GM21723 (cell line): ENCODE results near the gene NLRP5.
"Not testable (repeated sequence)": the region's sequence is repeated elsewhere in the genome, so short reads cannot be mapped to it uniquely, and the experiment has no call there.

Experiments
- ATAC-seq: cut with Tn5 transposase; IDR thresholded peaks from one replicate; pipeline ENCODE4 v1.9.1; 2021; ENCODE audit warnings: mild to moderate bottlenecking, moderate library complexity; ENCODE audit not compliant: unreplicated experiment

NLRP5 gene

DNA sequence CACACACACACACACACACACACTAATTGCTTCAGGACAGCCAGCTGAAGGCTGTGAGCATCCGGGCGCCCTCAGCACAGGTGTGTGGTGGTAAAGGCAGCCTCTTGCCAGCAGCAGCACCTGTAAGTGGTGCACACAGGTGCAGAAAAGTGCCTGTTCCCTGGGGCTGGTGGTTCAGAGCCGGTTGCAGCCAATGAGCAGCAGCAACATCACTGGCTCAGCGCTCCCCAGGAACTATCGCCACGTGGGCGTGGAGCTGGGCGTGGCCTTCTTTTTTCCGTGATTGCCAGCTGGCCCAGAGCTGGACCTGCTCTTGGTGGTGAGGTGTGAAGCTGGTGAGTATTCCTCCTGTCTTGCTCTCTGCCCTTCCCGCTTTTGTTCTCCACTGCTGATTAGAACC is at the start of gene NLRP5:
Gene NLRP5 (plus strand): TSS at position 289 of the 400 bp plus-strand sequence.
- ATAC-seq: no peak

DNA sequence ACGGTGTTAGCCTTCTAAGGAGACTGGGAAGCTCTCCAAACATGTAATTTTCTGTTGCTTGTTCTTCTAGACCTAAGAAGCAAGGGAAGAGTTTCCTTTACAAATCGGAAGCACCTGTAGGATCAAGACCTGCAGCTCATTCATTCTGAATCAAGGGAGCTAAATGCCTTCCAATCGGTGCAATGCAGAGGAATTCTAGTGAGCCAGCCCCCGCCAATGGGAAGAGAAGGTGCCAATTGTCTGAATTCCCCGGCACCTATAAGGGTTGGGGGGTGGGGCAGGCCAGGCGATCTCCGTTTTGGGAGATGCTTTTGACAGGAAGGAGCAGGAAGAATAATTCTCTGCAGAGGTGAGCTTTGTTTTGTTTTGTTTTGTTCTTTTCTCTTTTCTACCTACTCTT is 47.4 kb upstream of the NLRP5 start:
- no peak for ATAC-seq

- no peak for ATAC-seq
Measured at GRCh38 chr19:55940306-55940705, 46.3 kb upstream of the NLRP5 start.

DNA sequence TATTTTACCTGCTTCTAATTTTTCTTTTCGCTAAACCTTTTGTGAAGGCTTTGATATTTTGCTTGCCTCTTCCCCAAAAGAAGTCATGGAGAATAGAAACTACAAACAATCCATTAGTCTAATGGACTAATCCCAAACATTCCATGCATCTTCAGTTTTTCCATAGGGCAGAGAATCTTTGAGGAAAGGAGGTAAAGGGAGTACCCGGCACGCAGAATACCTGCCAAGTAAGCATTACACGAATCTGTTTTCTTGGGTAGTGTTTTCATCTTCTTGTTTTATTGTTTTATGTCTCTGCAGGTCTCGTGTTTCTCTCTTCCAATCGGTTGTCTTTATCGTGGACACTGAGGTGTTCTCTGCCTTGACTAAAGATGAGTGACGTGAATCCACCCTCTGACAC is 39.0 kb upstream of the NLRP5 start, which contains the start of gene NLRP8:
Gene NLRP8 (plus strand): TSS at position 301 of the 400 bp plus-strand sequence.
- no peak for ATAC-seq

DNA sequence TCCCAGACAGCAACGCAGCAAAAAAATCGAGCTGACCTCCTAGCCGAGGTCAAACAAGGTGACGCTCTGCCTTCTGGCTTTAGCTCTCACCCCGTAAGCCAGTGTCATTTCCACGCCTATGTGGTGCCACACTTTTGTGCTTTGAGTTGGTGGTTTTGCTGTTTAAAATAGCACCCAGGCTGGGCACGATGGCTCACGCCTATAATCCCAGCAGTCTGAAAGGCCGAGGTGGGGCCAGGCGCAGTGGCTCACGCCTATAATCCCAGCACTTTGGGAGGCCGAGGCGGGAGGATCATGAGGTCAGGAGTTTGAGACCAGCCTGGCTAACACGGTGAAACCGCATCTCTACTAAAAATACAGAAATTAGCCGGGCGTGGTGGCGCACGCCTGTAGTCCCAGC is 36.0 kb upstream of the NLRP5 start:
- ATAC-seq: not testable (repeated sequence)

DNA sequence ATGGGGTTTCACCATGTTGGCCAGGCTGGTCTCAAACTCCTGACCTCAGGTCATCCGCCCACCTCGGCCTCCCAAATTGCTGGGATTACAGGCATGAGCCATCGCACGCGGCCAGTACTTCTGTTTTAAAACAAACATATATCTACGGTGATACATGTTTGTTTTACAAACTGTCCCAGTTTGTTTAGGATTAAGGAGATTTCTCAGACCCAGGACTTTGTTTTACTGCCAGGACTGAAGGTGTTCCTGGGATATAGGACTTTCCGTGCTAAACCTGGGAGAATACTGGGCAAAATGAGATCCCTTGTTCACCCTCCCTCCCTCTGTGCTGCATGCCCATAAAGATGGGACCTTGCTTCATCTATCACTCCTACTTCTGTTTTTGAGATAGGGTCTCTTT is 30.1 kb upstream of the NLRP5 start:
- ATAC-seq: no peak

DNA sequence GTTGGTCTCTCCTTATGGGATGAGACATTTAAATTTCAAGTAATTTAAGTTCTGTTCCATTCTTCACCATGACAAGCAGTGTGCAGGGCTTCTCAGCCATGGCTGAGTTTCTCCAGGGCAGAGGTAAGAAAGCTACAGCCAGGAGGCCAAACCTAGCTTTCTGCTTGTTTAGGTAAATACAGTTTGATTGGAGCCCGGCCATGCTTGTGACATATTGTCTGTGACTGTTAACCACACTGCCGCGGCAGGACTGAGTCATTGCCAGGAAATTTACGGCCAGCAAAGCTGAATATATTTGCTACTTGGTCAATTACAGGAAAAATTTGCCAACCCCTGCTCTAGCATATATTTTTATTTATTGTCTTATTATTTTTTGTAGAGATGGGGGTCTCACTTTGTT is 28.2 kb upstream of the NLRP5 start:
- ATAC-seq: no peak

DNA sequence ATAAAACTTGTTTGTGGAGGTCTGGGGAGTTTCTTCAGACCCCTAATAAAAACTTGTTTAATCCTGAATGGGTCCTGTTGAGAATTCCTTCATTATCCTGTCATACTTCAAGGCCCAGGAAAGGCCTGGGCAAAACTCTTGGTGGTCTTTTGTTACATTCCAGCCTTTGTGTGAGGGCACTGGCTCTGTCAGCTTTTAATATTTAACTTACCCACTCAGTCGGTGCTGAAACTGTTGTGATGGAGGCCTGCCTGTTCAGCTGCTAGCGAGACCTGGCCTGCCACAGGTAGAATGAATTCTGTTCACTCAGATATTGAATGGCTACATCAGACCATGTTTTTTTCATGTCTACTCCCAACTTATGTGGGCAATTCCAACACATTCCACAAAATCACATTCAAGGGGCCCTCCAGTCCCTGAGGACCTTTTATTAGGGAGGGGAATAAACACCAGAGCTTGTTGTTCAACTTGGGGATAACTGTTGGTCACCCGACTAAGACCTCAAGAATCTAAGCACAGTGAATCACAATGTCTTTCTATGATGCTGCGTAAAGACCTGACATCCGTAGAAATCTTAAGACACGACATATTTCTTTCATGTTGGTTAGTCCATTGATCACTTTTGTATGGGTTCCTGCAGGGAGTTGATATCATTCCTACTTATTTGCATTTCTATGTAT is 26.4 kb upstream of the NLRP5 start:
- ATAC-seq: no peak

DNA sequence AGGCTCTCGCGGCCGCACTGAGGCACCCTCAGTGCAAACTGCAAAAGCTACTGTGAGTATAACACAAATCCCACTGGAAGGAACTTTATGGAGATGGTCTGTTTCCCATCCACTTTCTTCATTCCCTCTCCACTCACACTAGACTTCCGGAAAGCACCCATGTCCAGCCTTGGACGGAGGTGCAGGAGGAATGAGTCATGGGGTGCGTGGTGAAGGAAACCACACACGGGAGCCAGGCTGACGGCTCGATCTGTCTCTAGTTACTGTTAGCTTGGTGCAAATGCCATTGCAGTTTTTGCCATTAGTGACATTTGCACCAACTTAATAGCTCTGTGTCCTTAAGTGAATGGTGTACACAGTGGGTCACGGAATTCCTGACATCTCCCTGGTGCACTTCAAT is 24.4 kb upstream of the NLRP5 start:
- ATAC-seq: no peak

GRCh38 chr19:55973982-55974381 is 12.6 kb upstream of the NLRP5 start:
- no peak for ATAC-seq

GRCh38 chr19:55980415-55980814 is 6.2 kb upstream of the NLRP5 start:
- ATAC-seq: no peak

GRCh38 chr19:55985254-55985653 is 1.3 kb upstream of the NLRP5 start:
- no peak for ATAC-seq

DNA sequence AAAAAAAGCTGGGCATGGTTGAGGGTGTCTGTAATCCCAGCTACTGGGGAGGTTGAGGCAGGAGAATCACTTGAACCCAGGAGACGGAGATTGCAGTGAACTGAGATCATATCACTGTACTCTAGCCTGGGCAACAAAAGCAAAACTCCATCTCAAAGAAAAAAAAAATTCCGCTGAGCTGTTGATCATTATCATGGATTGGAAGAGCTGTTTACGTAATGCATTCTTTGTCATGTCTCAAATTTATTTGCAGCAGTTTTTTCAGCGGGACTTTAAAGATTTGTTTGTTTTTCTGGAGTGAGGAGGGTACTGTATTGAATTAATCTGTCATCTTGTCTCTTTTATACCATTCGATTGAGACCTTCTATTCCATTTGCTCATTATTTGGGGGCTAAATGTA is 4.3 kb downstream of the NLRP5 start:
- no peak for ATAC-seq

- no peak for ATAC-seq
Measured at GRCh38 chr19:55993492-55993891, 6.9 kb downstream of the NLRP5 start.

DNA sequence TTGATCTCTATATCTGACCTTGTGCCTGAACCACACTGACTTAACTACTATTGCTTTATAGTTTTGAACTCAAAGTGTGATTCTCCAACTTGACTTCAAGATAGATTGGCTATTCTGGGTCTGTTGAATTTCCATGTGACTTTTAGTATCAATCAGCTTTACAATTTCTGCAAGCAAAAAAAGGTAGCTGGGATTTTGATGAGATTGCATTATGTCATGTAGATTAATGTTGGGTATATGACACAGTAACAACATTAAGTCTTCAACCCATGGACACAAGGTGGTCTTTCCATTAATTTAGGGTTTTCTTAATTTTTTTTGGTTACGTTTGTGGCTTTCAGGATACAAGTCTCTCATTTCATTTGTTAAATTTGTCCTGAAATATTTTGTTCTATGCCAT is 28.2 kb downstream of the NLRP5 start:
- no peak for ATAC-seq

DNA sequence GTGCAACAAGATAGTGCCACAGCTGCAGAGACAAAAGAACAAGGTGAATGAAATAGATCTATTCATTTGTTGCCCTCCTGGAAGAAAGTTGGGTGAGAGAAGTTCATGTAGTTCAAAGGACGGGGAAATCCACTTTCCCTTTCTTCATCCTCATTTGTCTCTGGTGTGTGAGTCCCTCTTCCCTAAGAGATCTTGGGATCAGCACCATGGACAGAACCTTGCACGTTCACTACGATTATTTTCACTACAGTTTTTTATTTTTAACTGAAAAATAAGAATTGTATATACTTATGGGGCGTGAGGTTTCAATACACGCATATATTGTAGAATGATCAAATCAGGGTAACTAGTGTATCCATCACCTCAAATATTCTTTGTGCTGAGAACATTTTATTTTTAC is 29.2 kb downstream of the NLRP5 start:
- ATAC-seq: no peak

- not testable (repeated sequence) for ATAC-seq
Measured at GRCh38 chr19:56019325-56019724, 32.8 kb downstream of the NLRP5 start.

- ATAC-seq: not testable (repeated sequence)
Measured at GRCh38 chr19:56020355-56020975, 33.9 kb downstream of the NLRP5 start.

DNA sequence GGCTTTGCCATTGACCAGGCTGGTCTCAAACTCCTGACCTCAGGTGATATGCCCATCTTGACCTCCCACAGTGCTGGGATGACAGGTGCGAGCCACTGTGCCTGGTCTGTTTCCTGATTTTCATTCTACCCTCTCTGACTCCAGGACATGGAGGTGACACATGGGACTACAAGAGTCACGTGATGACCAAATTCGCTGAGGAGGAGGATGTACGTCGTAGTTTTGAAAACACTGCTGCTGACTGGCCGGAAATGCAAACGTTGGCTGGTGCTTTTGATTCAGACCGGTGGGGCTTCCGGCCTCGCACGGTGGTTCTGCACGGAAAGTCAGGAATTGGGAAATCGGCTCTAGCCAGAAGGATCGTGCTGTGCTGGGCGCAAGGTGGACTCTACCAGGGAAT is 40.2 kb downstream of the NLRP5 start:
- no peak for ATAC-seq

DNA sequence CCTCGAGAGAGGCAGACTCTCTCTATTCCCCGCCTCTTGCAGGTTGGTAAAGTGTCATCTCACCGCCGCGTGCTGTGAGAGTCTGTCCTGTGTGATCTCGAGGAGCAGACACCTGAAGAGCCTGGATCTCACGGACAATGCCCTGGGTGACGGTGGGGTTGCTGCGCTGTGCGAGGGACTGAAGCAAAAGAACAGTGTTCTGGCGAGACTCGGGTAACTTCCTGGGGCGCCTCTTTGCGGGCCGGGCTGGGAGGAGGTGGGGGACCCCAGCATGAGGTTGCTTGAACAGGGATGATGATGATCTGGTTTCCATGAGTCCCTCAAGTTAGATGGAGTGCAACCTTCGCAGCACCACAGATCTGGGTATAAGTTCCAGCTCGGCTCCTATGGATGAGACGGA is 67.0 kb downstream of the NLRP5 start:
- no peak for ATAC-seq

DNA sequence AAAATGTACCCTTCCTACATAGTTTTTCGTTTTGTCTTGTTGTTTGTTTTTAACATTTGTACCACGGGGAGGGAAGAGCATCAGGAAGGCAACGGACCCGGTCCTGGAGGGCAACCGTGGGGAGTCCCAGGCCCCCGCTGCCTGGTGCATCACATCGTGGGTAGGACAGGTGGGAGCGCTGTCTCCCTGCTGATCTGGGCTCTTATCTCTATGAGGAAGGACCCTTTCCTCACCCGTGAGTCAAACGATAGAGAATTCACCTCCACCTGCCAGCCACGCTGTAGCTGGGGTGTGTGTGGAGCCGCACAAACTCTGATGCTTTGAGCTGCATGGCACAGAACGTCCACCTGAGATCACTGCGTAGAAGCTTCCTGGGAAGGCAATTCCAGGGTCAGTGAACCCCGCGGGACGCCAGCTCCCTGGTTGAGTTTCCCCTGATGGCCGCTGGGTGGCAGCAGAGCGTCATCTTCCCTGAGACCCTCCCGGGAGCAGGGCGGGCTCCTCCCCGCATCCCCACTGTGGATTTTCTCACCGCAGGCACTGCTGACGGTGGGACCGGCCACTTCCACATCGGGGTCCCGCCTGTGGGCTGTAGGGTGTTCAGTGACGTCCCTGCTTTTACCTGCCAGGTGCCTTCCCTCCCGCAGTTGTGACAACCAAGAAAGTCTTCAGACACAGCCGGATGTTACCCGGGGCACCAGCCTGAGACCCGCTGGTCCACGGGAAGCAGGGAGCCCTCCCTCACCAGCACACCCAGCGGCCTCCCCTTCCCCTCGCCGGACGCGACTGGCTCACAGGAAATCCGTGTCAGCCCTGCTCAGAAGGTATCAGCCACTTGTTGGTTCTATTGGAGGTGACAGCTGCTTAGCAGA is 79.8 kb downstream of the NLRP5 start:
- ATAC-seq: no peak

DNA sequence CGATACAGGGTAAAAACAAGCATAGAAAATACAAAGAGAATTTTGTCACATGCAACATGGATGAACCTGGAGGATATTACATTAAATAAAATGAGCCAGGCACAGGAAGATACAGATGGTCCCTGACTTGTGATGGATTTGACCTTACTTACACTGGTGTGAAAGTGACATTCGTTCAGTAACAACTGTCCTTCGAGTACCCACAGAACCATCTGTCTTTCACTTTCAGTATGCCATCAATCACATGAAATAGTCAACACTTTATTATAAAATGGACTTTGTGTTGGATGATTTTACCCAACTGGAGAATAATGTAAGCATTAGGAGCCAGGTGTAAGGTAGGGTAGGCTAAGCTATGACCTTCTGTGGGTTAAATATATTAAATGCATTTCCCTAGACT is 83.1 kb downstream of the NLRP5 start:
- ATAC-seq: no peak
